SK-N-SH treated with all-trans-retinoic acid at 6 μM for 48 hours (cell line): Measurements from ENCODE around the gene PODXL.

Source experiments
- ATAC-seq: fragments of 200-7000 bp; cut with Tn5 transposase; 3 replicates; pipeline ENCODE4 v1.9.1; 2020; ENCODE audit warnings: mild to moderate bottlenecking, moderate library complexity
- ARNTL ChIP-seq: fragments of 450-650 bp; formaldehyde crosslinking; IDR thresholded peaks from 2 replicates; pipeline ENCODE4 v1.5.0; 2020; ENCODE audit warnings: low read depth, mild to moderate bottlenecking, moderate library complexity, borderline replicate concordance
- BACH2 ChIP-seq: fragments of 250-450 bp; sonication (Bioruptor Pico); IDR thresholded peaks from 2 replicates; pipeline ENCODE4 v1.9.0; 2021; ENCODE audit warnings: mild to moderate bottlenecking, borderline replicate concordance
- CREB5 ChIP-seq: fragments of 250-450 bp; sonication (Bioruptor Pico); IDR thresholded peaks from 2 replicates; pipeline ENCODE4 v1.5.1; 2020; ENCODE audit warnings: low read depth, mild to moderate bottlenecking, moderate library complexity
- CSDC2 ChIP-seq: fragments of 250-450 bp; sonication (Bioruptor Pico); IDR thresholded peaks from 2 replicates; pipeline ENCODE4 v1.5.0; 2020; ENCODE audit warnings: mild to moderate bottlenecking, moderate library complexity
- CSRNP3 ChIP-seq: fragments of 250-450 bp; sonication (Bioruptor Pico); IDR thresholded peaks from 2 replicates; pipeline ENCODE4 v1.5.1; 2021; ENCODE audit warnings: mild to moderate bottlenecking, moderate library complexity
- ESRRG ChIP-seq: fragments of 250-450 bp; sonication (Bioruptor Pico); IDR thresholded peaks from 2 replicates; pipeline ENCODE4 v1.6.1; 2021; ENCODE audit warnings: mild to moderate bottlenecking
- GLIS3 ChIP-seq: fragments of 250-450 bp; sonication (Bioruptor Pico); IDR thresholded peaks from 2 replicates; pipeline ENCODE4 v1.5.0; 2020; ENCODE audit warnings: mild to moderate bottlenecking, moderate library complexity
- ISL1 ChIP-seq: fragments of 250-450 bp; sonication (Bioruptor Pico); IDR thresholded peaks from 2 replicates; pipeline ENCODE4 v2.1.2; 2022; ENCODE audit warnings: mild to moderate bottlenecking, moderate library complexity
- OSR1 ChIP-seq: fragments of 250-450 bp; sonication (Bioruptor Pico); IDR thresholded peaks from 2 replicates; pipeline ENCODE4 v1.8.0; 2022; ENCODE audit warnings: moderate library complexity, mild to moderate bottlenecking, inconsistent platforms
- PATZ1 ChIP-seq: fragments of 250-450 bp; sonication (Bioruptor Pico); IDR thresholded peaks from 2 replicates; pipeline ENCODE4 v1.8.0; 2020; ENCODE audit warnings: mild to moderate bottlenecking, moderate library complexity, borderline replicate concordance
- POU6F1 ChIP-seq: fragments of 250-450 bp; sonication (Bioruptor Pico); IDR thresholded peaks from 2 replicates; pipeline ENCODE4 v1.8.0; 2021; ENCODE audit warnings: low read depth, mild to moderate bottlenecking, moderate library complexity, borderline replicate concordance
- PPARA ChIP-seq: fragments of 250-450 bp; sonication (Bioruptor Pico); IDR thresholded peaks from 2 replicates; pipeline ENCODE4 v1.5.0; 2020; ENCODE audit warnings: mild to moderate bottlenecking, borderline replicate concordance
- RARB ChIP-seq: fragments of 250-450 bp; sonication (Bioruptor Pico); IDR thresholded peaks from 2 replicates; pipeline ENCODE4 v1.8.0; 2021; ENCODE audit warnings: mild to moderate bottlenecking, moderate library complexity
- SNAI2 ChIP-seq: fragments of 250-450 bp; sonication (Bioruptor Pico); IDR thresholded peaks from 2 replicates; pipeline ENCODE4 v1.5.0; 2020; ENCODE audit warnings: mild to moderate bottlenecking, moderate library complexity
- TCF4 ChIP-seq: fragments of 250-450 bp; sonication (Bioruptor Pico); IDR thresholded peaks from 2 replicates; pipeline ENCODE4 v1.8.0; 2021; ENCODE audit warnings: mild to moderate bottlenecking, moderate library complexity, borderline replicate concordance
- TOX ChIP-seq: fragments of 250-450 bp; sonication (Bioruptor Pico); IDR thresholded peaks from 2 replicates; pipeline ENCODE4 v1.8.0; 2021; ENCODE audit warnings: mild to moderate bottlenecking, moderate library complexity, borderline replicate concordance
- ZC3H10 ChIP-seq: fragments of 250-450 bp; sonication (Bioruptor Pico); IDR thresholded peaks from 2 replicates; pipeline ENCODE4 v1.5.1; 2021; ENCODE audit warnings: mild to moderate bottlenecking, moderate library complexity
- ZFP3 ChIP-seq: fragments of 250-450 bp; sonication (Bioruptor Pico); IDR thresholded peaks from 2 replicates; pipeline ENCODE4 v1.5.0; 2020; ENCODE audit warnings: mild to moderate bottlenecking, moderate library complexity
- ZFP30 ChIP-seq: fragments of 450-650 bp; formaldehyde crosslinking; IDR thresholded peaks from 2 replicates; pipeline ENCODE4 v1.5.0; 2022; ENCODE audit warnings: mild to moderate bottlenecking, moderate library complexity
- ZNF565 ChIP-seq: fragments of 450-650 bp; formaldehyde crosslinking; conservative IDR thresholded peaks from 2 replicates; pipeline ENCODE4 v1.5.0; 2020; ENCODE audit warnings: low read depth, mild to moderate bottlenecking, moderate library complexity
- ZNF70 ChIP-seq: fragments of 450-650 bp; formaldehyde crosslinking; IDR thresholded peaks from 2 replicates; pipeline ENCODE4 v1.5.0; 2020; ENCODE audit warnings: mild to moderate bottlenecking, moderate library complexity
- ZNF8 ChIP-seq: fragments of 450-650 bp; formaldehyde crosslinking; IDR thresholded peaks from 2 replicates; pipeline ENCODE4 v1.5.0; 2020; ENCODE audit warnings: mild to moderate bottlenecking, moderate library complexity

PODXL gene

DNA sequence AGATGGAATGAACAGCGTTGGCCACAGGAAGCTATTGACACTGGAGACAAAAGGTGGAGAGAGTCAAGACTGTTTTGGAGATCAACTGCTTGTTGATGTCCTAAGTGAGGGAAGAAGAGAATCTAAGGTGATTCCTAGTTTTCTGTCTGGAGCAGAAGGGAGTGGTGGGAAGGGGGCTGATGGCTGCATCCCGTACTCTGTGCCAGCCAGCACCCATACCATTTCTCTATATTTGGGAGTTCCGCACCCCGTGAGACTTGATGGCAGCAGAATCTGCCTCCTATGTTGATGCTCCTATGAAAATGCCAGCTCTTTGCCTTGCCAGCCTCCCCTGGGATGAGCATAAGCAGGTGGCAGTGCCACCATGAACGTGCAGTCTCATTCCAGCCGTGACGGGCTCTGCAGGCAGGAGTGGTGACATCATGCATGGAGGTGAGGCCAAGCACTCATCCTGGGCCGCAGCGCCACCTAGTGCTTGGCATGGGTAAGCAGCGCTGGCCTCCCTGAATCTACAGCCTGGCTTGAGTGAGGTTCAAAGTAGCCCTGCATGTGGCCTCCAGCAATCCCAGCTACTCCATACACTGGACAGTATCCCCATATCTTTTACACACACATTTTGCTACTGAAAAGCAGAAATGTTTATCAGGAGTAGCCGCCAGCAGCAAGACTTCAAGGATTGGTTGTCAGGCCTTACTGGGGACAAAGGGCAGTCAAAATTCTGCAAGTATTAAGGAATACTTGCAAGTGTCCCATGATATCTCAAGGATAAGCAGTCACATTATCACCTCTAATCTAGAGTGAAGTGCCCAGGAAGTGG lies 43.0 kb downstream of the PODXL start (continued):
- TF ChIP-seq CREB5 (CRISPR knock-in tag) (peak; percentile 49; the same call in 1 of the 2 replicates), GLIS3 (CRISPR knock-in tag) (no peak), ARNTL (CRISPR knock-in tag) (no peak), ZNF565 (CRISPR knock-in tag) (peak; percentile 81; the same call in 1 of the 2 replicates), BACH2 (CRISPR knock-in tag) (no peak), ISL1 (no peak)

- TF ChIP-seq ZFP30 (CRISPR knock-in tag) = no peak
- TF ChIP-seq BACH2 (CRISPR knock-in tag) = no peak
- no peak for TF ChIP-seq SNAI2 (CRISPR knock-in tag)
- no peak for TF ChIP-seq ZFP3 (CRISPR knock-in tag)
- no peak for TF ChIP-seq ZC3H10 (CRISPR knock-in tag)
- TF ChIP-seq ZNF565 (CRISPR knock-in tag) = no peak
- no peak for TF ChIP-seq PPARA (CRISPR knock-in tag)
- no peak for TF ChIP-seq TOX
- TF ChIP-seq OSR1 (CRISPR knock-in tag) = no peak
- no peak for TF ChIP-seq PATZ1 (CRISPR knock-in tag)
- no peak for TF ChIP-seq POU6F1 (CRISPR knock-in tag)
- ATAC-seq = no peak
These were observed 44.5 kb downstream of the PODXL start for GRCh38 chr7:131511774-131512535.

- no peak for ATAC-seq
- TF ChIP-seq SNAI2 (CRISPR knock-in tag) = no peak
- TF ChIP-seq ZNF70 (CRISPR knock-in tag) = no peak
- no peak for TF ChIP-seq ESRRG
- TF ChIP-seq TOX = no peak
- no peak for TF ChIP-seq TCF4
- no peak for TF ChIP-seq ISL1
- TF ChIP-seq CSRNP3 = no peak
- TF ChIP-seq CSDC2 (CRISPR knock-in tag) = no peak
- TF ChIP-seq RARB (CRISPR knock-in tag) = no peak
- TF ChIP-seq OSR1 (CRISPR knock-in tag) = no peak
- TF ChIP-seq ZNF565 (CRISPR knock-in tag) = no peak
- no peak for TF ChIP-seq GLIS3 (CRISPR knock-in tag)
- no peak for TF ChIP-seq CREB5 (CRISPR knock-in tag)
- TF ChIP-seq ZNF8 = no peak
- no peak for TF ChIP-seq ZFP30 (CRISPR knock-in tag)
- no peak for TF ChIP-seq PATZ1 (CRISPR knock-in tag)
- no peak for TF ChIP-seq POU6F1 (CRISPR knock-in tag)
- TF ChIP-seq, all 23 proteins: peak for 0
These were observed 45.4 kb downstream of the PODXL start for GRCh38 chr7:131511071-131511470.
